H1 (cell line): ENCODE results near the gene ZSCAN1. TPM values are rescaled to one million over a fixed set of nuclear protein-coding genes. Genes with fewer than 3 reads are reported as not detected.

ENCODE experiments used
- CTCF ChIA-PET: fragments of 300-600 bp; sonication (Branson Sonifier 250); formaldehyde crosslinking; loops from one replicate; lab custom pipeline; 2021; ENCODE audit not compliant: partially characterized antibody; lab: Charles Lee
- POLR2A ChIA-PET: fragments of 300-600 bp; sonication (Branson Sonifier 250); formaldehyde crosslinking; loops from one replicate; lab custom pipeline; 2021; ENCODE audit warnings: inconsistent platforms; ENCODE audit not compliant: partially characterized antibody; lab: Charles Lee
- DNase-seq, 2 experiments: peaks; one replicate each; pipeline versions ENCODE4 v3.0.0 to v3.0.0-alpha.2; 2010 to 2022; ENCODE audit warnings: low spot score in 2 of 2, low read depth in 1 of 2, mixed read lengths in 1 of 2
- FAIRE-seq: peaks from 2 replicates; lab custom pipeline; 2011; peaks lifted over from hg19 to GRCh38; lab: Jason Lieb, UNC
- H2AFZ ChIP-seq: 2 replicates; pipeline ENCODE4 v1.8.1; 2012; ENCODE audit warnings: low read length, inconsistent platforms
- H2AK5ac ChIP-seq: 2 replicates; pipeline ENCODE4 v1.6.1; 2013; ENCODE audit warnings: low read depth, low read length
- H2BK120ac ChIP-seq: replicated peaks from 2 replicates; pipeline ENCODE3; 2013; ENCODE audit warnings: low read depth, low read length, inconsistent platforms
- H2BK12ac ChIP-seq: 2 replicates; pipeline ENCODE4 v1.6.1; 2013; ENCODE audit warnings: low read depth, low read length
- H2BK15ac ChIP-seq: 2 replicates; pipeline ENCODE4 v1.6.1; 2013; ENCODE audit warnings: low read length
- H2BK20ac ChIP-seq: 2 replicates; pipeline ENCODE4 v1.6.1; 2013; ENCODE audit warnings: low read length
- H2BK5ac ChIP-seq: 2 replicates; pipeline ENCODE4 v1.6.1; 2013; ENCODE audit warnings: low read depth, low read length
- H3K14ac ChIP-seq: 2 replicates; pipeline ENCODE4 v1.6.1; 2013; ENCODE audit warnings: inconsistent platforms; ENCODE audit not compliant: insufficient read length
- H3K18ac ChIP-seq: 2 replicates; pipeline ENCODE4 v1.6.1; 2013; ENCODE audit warnings: low read length; ENCODE audit errors: extremely low read depth
- H3K23ac ChIP-seq: 2 replicates; pipeline ENCODE4 v1.6.1; 2013; ENCODE audit warnings: inconsistent platforms; ENCODE audit not compliant: insufficient read length
- H3K23me2 ChIP-seq: 2 replicates; pipeline ENCODE4 v1.6.1; 2013; ENCODE audit warnings: low read depth, low read length
- H3K27ac ChIP-seq: 2 replicates; pipeline ENCODE4 v1.6.1; 2011; ENCODE audit warnings: low read depth, low read length, inconsistent platforms
- H3K27me3 ChIP-seq, 4 experiments: replicated peaks in 1 of 4; 1 replicate in 1 of 4; 2 replicates in 3 of 4; pipeline versions ENCODE4 v1.6.1 to v1.8.1; 2011 to 2013; ENCODE audit warnings: low read length in 3 of 4, mild to moderate bottlenecking in 3 of 4, inconsistent platforms in 2 of 4, mixed read lengths in 2 of 4, moderate library complexity in 1 of 4; ENCODE audit not compliant: control insufficient read depth in 3 of 4, insufficient read depth in 3 of 4; ENCODE audit errors: extremely low read depth in 1 of 4
- H3K36me3 ChIP-seq, 4 experiments: 2 replicates each; pipeline versions ENCODE4 v1.6.1 to v1.8.1; 2011 to 2013; ENCODE audit warnings: mild to moderate bottlenecking in 4 of 4, low read length in 3 of 4, moderate library complexity in 2 of 4, control low read depth in 1 of 4, inconsistent platforms in 1 of 4; ENCODE audit not compliant: insufficient read depth in 4 of 4, control insufficient read depth in 2 of 4
- H3K4ac ChIP-seq: replicated peaks from 2 replicates; pipeline ENCODE3; 2013; ENCODE audit warnings: low read length, low read depth, mixed read lengths, inconsistent platforms; ENCODE audit not compliant: insufficient read length
- H3K4me1 ChIP-seq, 4 experiments: replicated peaks in 1 of 4; 1 replicate in 1 of 4; 2 replicates in 3 of 4; pipeline versions ENCODE4 v1.6.1 to v1.8.1; 2011 to 2013; ENCODE audit warnings: low read length in 3 of 4, inconsistent platforms in 2 of 4, mixed read lengths in 1 of 4; ENCODE audit not compliant: insufficient read depth in 4 of 4, control insufficient read depth in 3 of 4
- H3K4me2 ChIP-seq, 2 experiments: 2 replicates each; pipeline versions ENCODE4 v1.6.1 to v1.8.1; 2011 to 2013; ENCODE audit warnings: low read depth in 2 of 2, low read length in 2 of 2, control low read depth in 1 of 2, inconsistent platforms in 1 of 2, mild to moderate bottlenecking in 1 of 2; ENCODE audit not compliant: insufficient read depth in 1 of 2
- H3K4me3 ChIP-seq, 4 experiments: fragments of 200-600, 300-600 bp in 1 of 4; sonication (generic), shearing (Covaris generic), sonication (Bioruptor Twin) in 1 of 4; 2 replicates each; pipeline versions ENCODE4 v1.5.1 to v1.8.1; 2011 to 2016; ENCODE audit warnings: low read length in 4 of 4, low read depth in 3 of 4, control low read depth in 2 of 4, inconsistent platforms in 2 of 4, mild to moderate bottlenecking in 2 of 4, mixed read lengths in 1 of 4, moderate library complexity in 1 of 4; ENCODE audit not compliant: insufficient read depth in 2 of 4; ENCODE audit errors: extremely low read depth in 1 of 4
- H3K56ac ChIP-seq: replicated peaks from 2 replicates; pipeline ENCODE3; 2013; ENCODE audit warnings: low read depth, mild to moderate bottlenecking, mixed read lengths, low read length, inconsistent platforms; ENCODE audit not compliant: insufficient read length
- H3K79me1 ChIP-seq: 2 replicates; pipeline ENCODE4 v1.6.1; 2013; ENCODE audit warnings: low read depth, low read length, control low read depth
- H3K79me2 ChIP-seq, 2 experiments: 2 replicates each; pipeline versions ENCODE4 v1.6.1 to v1.8.1; 2012 to 2013; ENCODE audit warnings: low read length in 2 of 2, mild to moderate bottlenecking in 2 of 2, inconsistent platforms in 1 of 2; ENCODE audit not compliant: insufficient read depth in 2 of 2, control insufficient read depth in 1 of 2
- H3K9ac ChIP-seq, 4 experiments: replicated peaks in 1 of 4; 1 replicate in 1 of 4; 2 replicates in 3 of 4; pipeline versions ENCODE4 v1.6.1 to v1.8.1; 2011 to 2013; ENCODE audit warnings: low read depth in 3 of 4, low read length in 3 of 4, control low read depth in 2 of 4, mild to moderate bottlenecking in 2 of 4, moderate library complexity in 2 of 4, inconsistent platforms in 1 of 4; ENCODE audit errors: extremely low read depth in 1 of 4
- H3K9me3 ChIP-seq, 2 experiments: 2 replicates each; pipeline versions ENCODE4 v1.6.1 to v1.8.1; 2012 to 2013; ENCODE audit warnings: mild to moderate bottlenecking in 2 of 2, moderate library complexity in 2 of 2, control low read depth in 1 of 2, inconsistent platforms in 1 of 2, low read depth in 1 of 2, low read length in 1 of 2, mixed read lengths in 1 of 2; ENCODE audit not compliant: insufficient read depth in 2 of 2
- H4K20me1 ChIP-seq, 2 experiments: replicated peaks in 1 of 2; 2 replicates each; pipeline versions ENCODE3 to v1.8.1; 2011 to 2013; ENCODE audit warnings: inconsistent platforms in 2 of 2, low read length in 2 of 2, mild to moderate bottlenecking in 1 of 2; ENCODE audit not compliant: insufficient read depth in 2 of 2, control insufficient read depth in 1 of 2
- H4K5ac ChIP-seq: 2 replicates; pipeline ENCODE4 v1.6.1; 2013; ENCODE audit warnings: low read length, low read depth, mixed read lengths, inconsistent platforms; ENCODE audit not compliant: insufficient read length
- H4K8ac ChIP-seq: 2 replicates; pipeline ENCODE4 v1.8.0; 2013; ENCODE audit warnings: mild to moderate bottlenecking, moderate library complexity, low read length, inconsistent platforms; ENCODE audit not compliant: insufficient read depth; ENCODE audit errors: extremely low read depth
- H4K91ac ChIP-seq: replicated peaks from 2 replicates; pipeline ENCODE3; 2013; ENCODE audit warnings: low read length, mixed read lengths, inconsistent platforms; ENCODE audit not compliant: insufficient read length
- ASH2L ChIP-seq: fragments of 200-600, 300-600 bp; sonication (generic); IDR thresholded peaks from one replicate; pipeline ENCODE4 v1.7.1; 2017; ENCODE audit warnings: low read length
- BCL11A ChIP-seq, 2 experiments: IDR thresholded peaks; one replicate each; pipeline ENCODE4 v1.6.1; 2011; ENCODE audit warnings: low read depth in 2 of 2, low read length in 2 of 2, mild to moderate bottlenecking in 2 of 2
- EP300 ChIP-seq, 2 experiments: IDR thresholded peaks; 1 replicate in 1 of 2; 2 replicates in 1 of 2; pipeline ENCODE4 v1.6.1; 2011 to 2012; ENCODE audit warnings: low read depth in 2 of 2, low read length in 2 of 2, mild to moderate bottlenecking in 2 of 2, borderline replicate concordance in 1 of 2, inconsistent platforms in 1 of 2, moderate library complexity in 1 of 2
- GABPA ChIP-seq: IDR thresholded peaks from 2 replicates; pipeline ENCODE4 v1.6.1; 2011; ENCODE audit warnings: mild to moderate bottlenecking, low read length, moderate library complexity, borderline replicate concordance; ENCODE audit not compliant: insufficient read depth
- NRF1 ChIP-seq: IDR thresholded peaks from 2 replicates; pipeline ENCODE4 v1.6.1; 2011; ENCODE audit warnings: mild to moderate bottlenecking, low read depth, low read length, improper control_type of control experiment
- POU5F1 ChIP-seq: IDR thresholded peaks from 2 replicates; pipeline ENCODE4 v1.6.1; 2011; ENCODE audit warnings: low read depth, mild to moderate bottlenecking, low read length, moderate library complexity
- RNF2 ChIP-seq: fragments of 200-900, 300-1000 bp; sonication (generic); IDR thresholded peaks from 2 replicates; pipeline ENCODE4 v1.7.1; 2016; ENCODE audit warnings: borderline replicate concordance, low read depth, mild to moderate bottlenecking, antibody characterized with exemption, low read length; ENCODE audit not compliant: poor library complexity, severe bottlenecking; ENCODE audit errors: missing control alignments
- RXRA ChIP-seq: IDR thresholded peaks from 2 replicates; pipeline ENCODE4 v1.6.1; 2011; ENCODE audit warnings: low read depth, mild to moderate bottlenecking, low read length, moderate library complexity; ENCODE audit not compliant: insufficient read depth
- SIX5 ChIP-seq: IDR thresholded peaks from 2 replicates; pipeline ENCODE4 v1.6.1; 2011; ENCODE audit warnings: mild to moderate bottlenecking, low read depth, low read length
- SP4 ChIP-seq: IDR thresholded peaks from 2 replicates; pipeline ENCODE4 v1.6.1; 2012; ENCODE audit warnings: low read length, inconsistent platforms
- SRF ChIP-seq: IDR thresholded peaks from 2 replicates; pipeline ENCODE4 v1.6.1; 2011; ENCODE audit warnings: mild to moderate bottlenecking, low read depth, low read length, moderate library complexity
- TAF1 ChIP-seq: IDR thresholded peaks from 2 replicates; pipeline ENCODE4 v1.6.1; 2011; ENCODE audit warnings: mild to moderate bottlenecking, low read depth, low read length
- YY1 ChIP-seq: IDR thresholded peaks from 2 replicates; pipeline ENCODE4 v1.6.1; 2011; ENCODE audit warnings: low read depth, mild to moderate bottlenecking, low read length
- WGBS, 2 experiments: shearing (Covaris generic) in 1 of 2; methylation state at CpG; one replicate each; pipeline versions ENCODE4 v1.1.6 to v1.1.7; 2013 to 2015; ENCODE audit warnings: low lambda C conversion rate in 2 of 2, mixed read lengths in 2 of 2, inconsistent platforms in 1 of 2, low coverage in 1 of 2, missing lambda C conversion rate in 1 of 2; ENCODE audit not compliant: insufficient replicate concordance in 2 of 2, insufficient coverage in 1 of 2, insufficient read length in 1 of 2; ENCODE audit errors: extremely low coverage in 1 of 2, missing lambda C conversion rate in 1 of 2; 5-methylcytosine and 5-hydroxymethylcytosine counted together
- polyA plus RNA-seq, 7 experiments: library from polyadenylated mRNA; depleted of rRNA in 3 of 7; stranded (reverse) in 5 of 7; unstranded in 2 of 7; fragments of >200 nt in 5 of 7; fragments of 200-250 nt in 2 of 7; gene quantifications; 1 replicate in 5 of 7; 2 replicates in 1 of 7; 4 replicates in 1 of 7; pipeline versions ENCODE4 v1.2.1 to v1.2.3, GENCODE V29; 2011 to 2013; ENCODE audit warnings: missing spikeins in 2 of 7, mixed read lengths in 2 of 7
- total RNA-seq: library from RNA; stranded (reverse); fragmentation: NEBNext Ultra II Directional; extraction: Animal tissue kit (Norgen Biotek cat#: 25700); gene quantifications from 2 replicates; pipeline ENCODE4 v1.2.1, GENCODE V29; 2021

The ZSCAN1 gene
- total and polyA plus RNA-seq, 2 of the 8 experiments (the other 6 are each of a cell fraction or from before 2014, with no cell fraction given) = 1.2 to 4.3 TPM

- no peak overlapping the region for H4K5ac ChIP-seq
- H2AFZ ChIP-seq = no peak overlapping the region
- no peak overlapping the region for H2BK12ac ChIP-seq
- no peak overlapping the region for H4K8ac ChIP-seq
- peaks cover 2 to 37% (median 9%) of the 10 kb centered on the region in 4 experiments; a peak in 6 of 8 replicates for H3K36me3 ChIP-seq
- no peak overlapping the region for H3K9ac ChIP-seq
- ChIA-PET CTCF (interaction anchor here (1.3 kb wide), 1 partner anchor 12 kb away, joined by 3 read pairs; no protein-coding TSS in a partner anchor), POLR2A (interaction anchor here (0.5 to 1.4 kb wide), 8 partner anchors 8 to 176 kb away, joined by 3 to 6 read pairs (median 3); partner anchors contain the start of genes ZNF135 and ZNF606)
- no peak overlapping the region for H4K91ac ChIP-seq
- H3K4me2 ChIP-seq = no peak overlapping the region; a peak in 1 of 4 replicates
- 90% methylated on average over 8 of the region's 22 CpGs; no CpG with 5 or more reads in 1 of the 2 experiments for WGBS, 2 experiments
- H3K79me2 ChIP-seq = no peaks in the 10 kb centered on the region
- H2BK15ac ChIP-seq = no peak overlapping the region
- H2AK5ac ChIP-seq = no peak overlapping the region
- H3K27me3 ChIP-seq = no peaks in the 10 kb centered on the region
- H3K18ac ChIP-seq = no peak overlapping the region
- H3K14ac ChIP-seq = no peak overlapping the region
- no peak overlapping the region for H3K23ac ChIP-seq
- no peak overlapping the region for H2BK20ac ChIP-seq
- DNase-seq = no peak
- no peak for FAIRE-seq
- peaks cover 31 to 50% of the 10 kb centered on the region in 2 experiments; a peak in 3 of 4 replicates for H3K9me3 ChIP-seq
- H4K20me1 ChIP-seq = peaks cover 0 to 2% of the 10 kb centered on the region in 2 experiments
- H2BK120ac ChIP-seq = no peak overlapping the region
- no peak overlapping the region for H3K4me3 ChIP-seq
- H3K56ac ChIP-seq = no peak overlapping the region
- H3K79me1 ChIP-seq = no peaks in the 10 kb centered on the region
- no peaks in the 10 kb centered on the region; the same call in 1 of the 2 replicates for H3K23me2 ChIP-seq
- no peak overlapping the region for H3K4ac ChIP-seq
- H2BK5ac ChIP-seq = no peak overlapping the region
- H3K4me1 ChIP-seq = peaks cover 0 to 3% (median 0%) of the 10 kb centered on the region in 4 experiments; a peak in 1 of 7 replicates
- no peak overlapping the region for H3K27ac ChIP-seq
- TF ChIP-seq NRF1 (no peak), BCL11A (IDR thresholded peaks at IDR 0.05; ENCODE audit: low read depth in 2 of 2, low read length in 2 of 2) (no peak), SRF (no peak), ASH2L (no peak), SP4 (no peak), YY1 (no peak), TAF1 (no peak), POU5F1 (no peak), RNF2 (no peak), GABPA (no peak), SIX5 (no peak), EP300 (IDR thresholded peaks at IDR 0.05; ENCODE audit: borderline replicate concordance in 1 of 2, low read depth in 2 of 2, low read length in 2 of 2) (no peak), RXRA (no peak)
Observed at GRCh38 chr19:58010507-58010906, 23.3 kb upstream of the ZSCAN1 start.
